WTC11 (cell line): ENCODE data around the gene RC3H1.

ENCODE experiments used
- CBFB ChIP-seq: sonication (generic); formaldehyde crosslinking; IDR thresholded peaks from 2 replicates; pipeline ENCODE4 v1.8.1; 2022; ENCODE audit warnings: mild to moderate bottlenecking, low read depth, missing genetic modification reagents
- CREM ChIP-seq: sonication (generic); formaldehyde crosslinking; IDR thresholded peaks from 2 replicates; pipeline ENCODE4 v1.8.1; 2022; ENCODE audit warnings: mild to moderate bottlenecking, missing genetic modification reagents, moderate library complexity
- ESRRA ChIP-seq: sonication (generic); formaldehyde crosslinking; IDR thresholded peaks from 2 replicates; pipeline ENCODE4 v1.8.1; 2022; ENCODE audit warnings: mild to moderate bottlenecking, missing genetic modification reagents, borderline replicate concordance
- FOXK1 ChIP-seq: sonication (generic); formaldehyde crosslinking; IDR thresholded peaks from 2 replicates; pipeline ENCODE4 v1.8.0; 2022; ENCODE audit warnings: mild to moderate bottlenecking, moderate library complexity, missing genetic modification reagents
- MAX ChIP-seq: sonication (generic); formaldehyde crosslinking; IDR thresholded peaks from 2 replicates; pipeline ENCODE4 v1.8.0; 2022; ENCODE audit warnings: mild to moderate bottlenecking, missing genetic modification reagents
- TEAD4 ChIP-seq: sonication (generic); formaldehyde crosslinking; IDR thresholded peaks from 2 replicates; pipeline ENCODE4 v1.8.0; 2022; ENCODE audit warnings: mild to moderate bottlenecking, missing genetic modification reagents
- ZNF232 ChIP-seq: sonication (generic); formaldehyde crosslinking; IDR thresholded peaks from 2 replicates; pipeline ENCODE4 v1.8.0; 2022; ENCODE audit warnings: mild to moderate bottlenecking, missing genetic modification reagents
- TF ChIP-seq, protein P1 (sequence below): fragments of 200-600 bp; IDR thresholded peaks from 2 replicates; pipeline ENCODE4 v1.8.0; 2022; ENCODE audit warnings: antibody characterized with exemption
- TF ChIP-seq, protein P2 (sequence below): fragments of 250-450 bp; sonication (Bioruptor Pico); IDR thresholded peaks from 2 replicates; pipeline ENCODE4 v2.1.2; 2022; ENCODE audit warnings: mild to moderate bottlenecking, moderate library complexity

GRCh38 chr1:174005032-174005431 lies 17.1 kb downstream of the RC3H1 start:
- TF ChIP-seq, protein P1, sequence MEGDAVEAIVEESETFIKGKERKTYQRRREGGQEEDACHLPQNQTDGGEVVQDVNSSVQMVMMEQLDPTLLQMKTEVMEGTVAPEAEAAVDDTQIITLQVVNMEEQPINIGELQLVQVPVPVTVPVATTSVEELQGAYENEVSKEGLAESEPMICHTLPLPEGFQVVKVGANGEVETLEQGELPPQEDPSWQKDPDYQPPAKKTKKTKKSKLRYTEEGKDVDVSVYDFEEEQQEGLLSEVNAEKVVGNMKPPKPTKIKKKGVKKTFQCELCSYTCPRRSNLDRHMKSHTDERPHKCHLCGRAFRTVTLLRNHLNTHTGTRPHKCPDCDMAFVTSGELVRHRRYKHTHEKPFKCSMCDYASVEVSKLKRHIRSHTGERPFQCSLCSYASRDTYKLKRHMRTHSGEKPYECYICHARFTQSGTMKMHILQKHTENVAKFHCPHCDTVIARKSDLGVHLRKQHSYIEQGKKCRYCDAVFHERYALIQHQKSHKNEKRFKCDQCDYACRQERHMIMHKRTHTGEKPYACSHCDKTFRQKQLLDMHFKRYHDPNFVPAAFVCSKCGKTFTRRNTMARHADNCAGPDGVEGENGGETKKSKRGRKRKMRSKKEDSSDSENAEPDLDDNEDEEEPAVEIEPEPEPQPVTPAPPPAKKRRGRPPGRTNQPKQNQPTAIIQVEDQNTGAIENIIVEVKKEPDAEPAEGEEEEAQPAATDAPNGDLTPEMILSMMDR = no peak
- no peak for TF ChIP-seq FOXK1 (CRISPR knock-in tag)
- no peak for TF ChIP-seq CBFB (CRISPR knock-in tag)
- TF ChIP-seq ZNF232 (CRISPR knock-in tag) = no peak
- TF ChIP-seq, protein P2, sequence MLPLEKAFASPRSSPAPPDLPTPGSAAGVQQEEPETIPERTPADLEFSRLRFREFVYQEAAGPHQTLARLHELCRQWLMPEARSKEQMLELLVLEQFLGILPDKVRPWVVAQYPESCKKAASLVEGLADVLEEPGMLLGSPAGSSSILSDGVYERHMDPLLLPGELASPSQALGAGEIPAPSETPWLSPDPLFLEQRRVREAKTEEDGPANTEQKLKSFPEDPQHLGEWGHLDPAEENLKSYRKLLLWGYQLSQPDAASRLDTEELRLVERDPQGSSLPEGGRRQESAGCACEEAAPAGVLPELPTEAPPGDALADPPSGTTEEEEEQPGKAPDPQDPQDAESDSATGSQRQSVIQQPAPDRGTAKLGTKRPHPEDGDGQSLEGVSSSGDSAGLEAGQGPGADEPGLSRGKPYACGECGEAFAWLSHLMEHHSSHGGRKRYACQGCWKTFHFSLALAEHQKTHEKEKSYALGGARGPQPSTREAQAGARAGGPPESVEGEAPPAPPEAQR (CRISPR knock-in tag) = no peak
- no peak for TF ChIP-seq TEAD4 (CRISPR knock-in tag)
- TF ChIP-seq ESRRA (CRISPR knock-in tag) = no peak
- TF ChIP-seq MAX (CRISPR knock-in tag) = no peak
- no peak for TF ChIP-seq CREM (CRISPR knock-in tag)
